Liver (tissue), 5 donors: ENCODE measurements around the gene TJP1. TPM values are rescaled to one million over a fixed set of nuclear protein-coding genes. Genes with fewer than 3 reads are reported as not detected.

Experiments
- polyA plus RNA-seq, 2 donors: library from polyadenylated mRNA; stranded (reverse) in 1 of 2; unstranded in 1 of 2; fragments of 200-250 nt in 1 of 2; fragments of >200 nt in 1 of 2; fragmentation: Nextera tagmentation in 1 of 2; extraction: Ambion mirVana in 1 of 2; gene quantifications; one replicate each; pipeline versions ENCODE4 v1.2.1 to v1.2.3, GENCODE V29; 2013 to 2015
- small RNA-seq: library from RNA; depleted of rRNA; stranded (forward); fragments of <200 nt; gene quantifications from one replicate; pipeline ENCODE3, GENCODE V24; 2014
- total RNA-seq, 2 donors: library from RNA; depleted of rRNA; stranded (reverse); fragments of >200 nt; gene quantifications; one replicate each; pipeline ENCODE4 v1.2.3, GENCODE V29; 2014
- donor health status: healthy.
- donor health status: healthy.
- donor health status: healthy.

Gene TJP1
- total and polyA plus RNA-seq, 4 donors, result 12.6 to 40.4 (median 16.9) TPM

Small RNAs within 50 kb of the gene (small RNA-seq; reads per million reads assigned to genes)
- gene HMGN2P5, result not detected
